HG03039 (cell line): ENCODE data around the gene VNN1.
A peak's percentile ranks its signal among the peaks of the same experiment; 100 is the strongest.
"Not testable (repeated sequence)": the region's sequence is repeated elsewhere in the genome, so short reads cannot be mapped to it uniquely, and the experiment has no call there.

Source experiments
- ATAC-seq: cut with Tn5 transposase; IDR thresholded peaks from one replicate; pipeline ENCODE4 v1.9.1; 2021; ENCODE audit warnings: mild to moderate bottlenecking, moderate library complexity; ENCODE audit not compliant: unreplicated experiment

Gene VNN1

DNA sequence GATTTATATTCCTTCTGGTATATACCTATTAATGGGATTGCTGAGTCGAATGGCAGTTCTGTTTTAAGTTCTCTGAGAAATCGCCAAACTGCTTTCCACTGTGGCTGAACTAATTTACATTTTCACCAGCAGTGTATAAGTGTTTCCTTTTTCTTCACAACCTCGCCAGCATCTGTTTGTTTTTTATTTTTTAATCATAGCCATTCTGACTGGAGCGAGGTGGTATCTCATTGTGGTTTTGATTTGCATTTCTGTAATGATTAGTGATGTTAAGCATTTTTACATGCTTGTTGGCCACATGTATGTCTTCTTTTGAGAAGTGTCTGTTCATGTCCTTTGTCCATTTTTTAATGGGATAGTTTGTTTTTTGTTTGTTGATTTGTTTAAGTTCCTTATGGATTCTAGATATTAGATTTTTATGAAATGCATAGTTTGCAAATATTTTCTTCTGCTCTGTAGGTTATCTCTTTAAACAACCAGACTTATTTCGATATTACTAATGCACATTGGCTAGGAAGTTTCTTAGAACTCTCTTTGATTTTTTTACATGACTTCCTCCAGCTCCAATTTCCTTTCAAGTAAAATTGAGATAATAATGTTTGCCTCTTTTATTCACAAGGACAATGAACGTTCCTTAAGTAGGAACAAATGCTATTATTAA lies 12.2 kb upstream of the VNN1 start:
- peak; percentile 71 for ATAC-seq

DNA sequence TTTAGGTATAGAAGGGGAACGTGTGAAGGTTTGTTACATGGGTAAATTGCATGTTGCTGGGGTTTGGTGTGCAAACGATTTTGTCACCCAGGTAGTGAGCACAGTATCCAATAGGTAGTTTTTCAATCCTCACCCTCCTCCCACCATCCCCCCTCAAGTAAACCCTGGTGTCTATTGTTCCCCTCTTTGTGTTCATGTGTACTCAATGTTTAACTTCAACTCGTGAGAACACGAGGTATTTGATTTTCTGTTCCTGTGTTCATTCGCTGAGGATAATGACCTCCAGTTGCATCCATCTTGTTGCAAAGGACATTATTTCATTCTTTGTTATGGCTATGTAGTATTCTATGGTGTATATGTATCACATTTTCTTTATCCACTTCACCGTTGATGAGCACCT lies 11.6 kb upstream of the VNN1 start:
- no peak for ATAC-seq

DNA sequence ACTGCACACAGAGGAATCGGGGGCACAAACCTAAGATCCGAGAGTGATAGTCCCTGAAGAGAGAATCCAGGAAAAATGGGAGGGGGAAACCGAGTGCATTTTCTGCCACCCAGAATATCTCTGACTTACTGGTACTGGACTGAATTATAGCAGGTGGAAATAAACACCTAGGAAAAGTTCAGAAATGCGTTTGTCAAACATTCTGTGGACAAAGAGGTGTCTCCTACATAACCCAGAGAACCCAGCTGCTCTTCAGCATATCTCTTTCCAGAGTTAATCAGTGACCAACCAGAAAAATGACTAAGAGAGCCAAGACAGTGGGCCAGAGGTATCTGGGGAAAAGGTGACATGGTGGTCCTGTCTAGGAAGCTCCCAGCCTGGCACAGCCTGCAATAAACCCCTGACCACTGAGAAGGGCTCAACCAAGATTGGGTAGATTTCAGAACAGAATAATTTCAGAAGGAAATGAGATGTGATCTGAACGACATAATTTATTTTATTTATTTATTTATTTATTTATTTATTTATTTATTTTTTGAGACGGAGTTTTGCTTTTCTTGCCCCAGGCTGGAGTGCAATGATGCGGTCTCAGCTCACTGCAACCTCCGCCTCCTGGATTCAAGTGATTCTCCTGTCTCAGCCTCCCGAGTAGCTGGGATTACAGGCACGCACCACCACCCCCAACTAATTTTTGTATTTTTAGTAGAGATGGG lies 6.0 kb upstream of the VNN1 start:
- no peak for ATAC-seq

DNA sequence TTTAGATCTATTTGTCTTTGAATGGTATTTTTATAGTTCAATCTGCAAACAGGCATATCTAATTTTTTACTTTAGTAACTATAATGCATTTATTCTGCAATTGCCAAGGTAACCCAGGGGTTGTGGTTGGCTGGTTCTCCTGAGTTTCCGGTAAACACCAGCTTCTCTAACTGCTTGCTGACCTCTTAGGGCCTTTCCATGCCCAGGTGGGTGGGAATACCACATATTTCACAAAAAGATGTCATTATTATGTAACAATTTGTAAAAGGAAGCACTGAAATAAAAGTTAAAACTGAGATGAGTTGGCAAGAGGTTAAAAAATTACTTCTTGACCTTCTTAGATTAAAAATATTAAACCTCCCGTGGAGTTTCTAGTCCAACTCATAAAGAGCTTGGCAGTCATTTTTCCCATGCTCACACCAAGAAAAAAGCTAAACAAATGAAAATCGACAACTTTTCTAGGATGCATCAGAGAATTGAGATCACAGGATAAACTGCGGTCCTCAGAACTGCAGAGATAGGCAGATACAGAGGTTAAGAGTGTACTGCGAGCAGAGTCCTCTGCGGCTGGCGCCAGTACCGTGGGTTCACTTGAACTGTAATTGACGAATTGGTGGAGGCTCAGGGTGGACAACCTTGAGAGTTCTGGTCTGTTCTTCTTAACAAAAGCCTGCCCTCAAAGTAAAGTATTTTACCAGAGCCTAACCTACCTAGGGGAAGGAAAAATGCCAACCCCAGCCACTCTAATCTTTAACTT lies 2.2 kb upstream of the VNN1 start:
- no peak for ATAC-seq

DNA sequence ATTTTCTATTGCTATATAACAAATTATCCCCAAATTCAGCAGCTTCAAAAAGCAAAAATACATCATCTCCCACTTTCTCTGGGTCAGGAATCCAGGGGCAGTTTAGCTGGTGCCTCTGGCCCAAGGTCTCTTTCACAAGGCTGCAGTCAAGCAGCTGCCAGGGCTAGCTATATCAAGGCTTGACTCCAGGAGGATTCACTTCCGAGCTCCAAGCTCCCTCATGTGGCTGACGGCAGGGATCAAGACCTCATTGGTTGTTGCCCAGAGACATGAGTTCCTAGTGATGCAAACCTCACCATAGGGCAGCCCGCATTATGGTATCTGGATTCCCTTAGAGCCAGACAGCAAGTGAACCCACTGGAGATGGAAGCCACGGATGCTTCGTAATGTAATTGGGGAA lies 1.3 kb upstream of the VNN1 start:
- ATAC-seq, result no peak

DNA sequence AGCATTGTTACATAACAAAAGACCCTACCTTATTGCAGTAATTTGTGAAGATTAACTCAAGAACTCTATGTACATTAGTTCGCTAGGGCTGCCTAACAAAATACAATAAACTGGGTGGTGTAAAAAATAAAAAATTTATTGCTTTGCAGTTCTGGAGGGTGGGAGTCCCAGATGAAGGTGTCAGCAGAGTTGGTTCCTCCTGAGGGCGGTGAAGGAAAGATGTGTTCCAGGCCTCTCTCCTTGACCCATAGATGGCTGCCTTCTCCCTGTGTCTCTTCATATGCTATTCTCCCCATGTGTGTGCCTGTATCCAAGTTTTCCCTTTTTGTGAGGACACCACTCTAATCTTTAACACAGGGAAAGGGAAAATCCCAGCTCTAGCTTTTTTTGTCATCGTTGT lies 305 bp upstream of the VNN1 start:
- no peak for ATAC-seq

DNA sequence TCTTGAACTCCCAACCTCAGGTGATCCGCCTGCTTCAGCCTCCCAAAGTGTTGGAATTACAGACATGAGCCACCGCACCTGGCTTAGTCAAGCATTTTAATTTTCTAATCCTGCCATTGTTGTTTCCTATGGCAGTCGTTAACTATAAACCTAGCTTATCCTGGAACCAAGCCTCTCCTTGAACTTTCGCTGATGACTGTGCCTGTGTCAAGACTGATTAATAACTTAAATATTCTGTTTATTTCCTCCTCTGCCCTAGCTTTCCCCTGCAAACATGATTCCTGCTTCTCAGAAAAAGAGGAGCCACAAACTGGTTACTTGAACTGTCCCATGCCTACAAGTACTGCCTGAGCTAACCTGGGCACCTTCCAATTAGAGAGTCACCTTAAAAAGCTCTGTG lies 1.5 kb downstream of the VNN1 start:
- ATAC-seq, result no peak

DNA sequence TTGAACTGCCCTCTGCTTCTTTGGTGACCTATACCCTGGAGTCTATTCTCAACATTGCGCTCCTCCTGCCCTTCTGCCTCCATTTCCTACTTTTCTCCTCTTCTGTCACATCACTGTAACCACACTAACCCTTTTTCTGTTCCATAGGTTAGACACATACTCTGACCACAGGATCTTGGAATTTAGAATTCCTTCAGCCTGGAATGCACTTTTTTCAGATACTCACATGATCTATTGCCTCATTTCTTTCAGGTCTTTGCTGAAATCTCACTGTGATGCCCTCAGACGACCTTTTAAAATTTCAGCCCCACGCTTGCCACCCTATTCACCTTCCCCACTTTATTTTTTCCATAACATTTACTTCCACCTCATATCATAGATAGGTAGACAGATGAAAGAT lies 5.1 kb downstream of the VNN1 start:
- no peak for ATAC-seq

DNA sequence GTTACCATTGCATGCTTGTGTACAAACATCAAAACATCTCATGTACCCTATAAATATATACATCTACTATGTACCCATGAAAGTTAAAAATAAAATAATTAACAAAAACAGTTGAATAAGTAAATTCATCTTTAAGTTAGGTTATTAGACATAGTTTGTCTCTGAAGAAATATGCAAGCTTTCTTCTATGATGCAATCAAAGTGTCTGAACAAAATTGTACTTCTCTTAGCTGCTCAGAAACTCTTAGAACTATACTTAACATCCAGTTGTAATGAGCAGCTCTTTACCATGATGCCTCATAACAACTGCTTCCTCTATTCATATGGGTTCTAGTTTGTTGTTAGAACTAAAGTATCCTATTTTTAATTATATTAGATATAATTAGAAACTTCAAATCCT lies 5.9 kb downstream of the VNN1 start:
- ATAC-seq, result no peak

DNA sequence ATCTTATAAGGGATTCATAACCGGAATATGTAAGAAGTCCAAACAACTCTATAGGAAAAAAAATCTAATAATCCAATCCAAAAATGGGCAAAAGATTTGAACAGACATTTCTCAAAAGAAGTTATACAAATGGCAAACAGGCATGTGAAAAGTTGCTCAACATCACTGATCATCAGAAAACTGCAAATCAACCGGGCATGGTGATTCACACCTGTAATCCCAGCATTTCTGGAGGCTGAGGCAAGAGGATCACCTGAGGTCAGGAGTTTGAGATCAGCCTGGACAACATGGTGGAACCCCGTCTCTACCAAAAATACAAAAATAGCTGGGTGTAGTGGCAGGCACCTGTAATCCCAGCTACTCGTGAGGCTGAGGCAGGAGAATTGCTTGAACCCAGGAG lies 7.1 kb downstream of the VNN1 start:
- not testable (repeated sequence) for ATAC-seq

DNA sequence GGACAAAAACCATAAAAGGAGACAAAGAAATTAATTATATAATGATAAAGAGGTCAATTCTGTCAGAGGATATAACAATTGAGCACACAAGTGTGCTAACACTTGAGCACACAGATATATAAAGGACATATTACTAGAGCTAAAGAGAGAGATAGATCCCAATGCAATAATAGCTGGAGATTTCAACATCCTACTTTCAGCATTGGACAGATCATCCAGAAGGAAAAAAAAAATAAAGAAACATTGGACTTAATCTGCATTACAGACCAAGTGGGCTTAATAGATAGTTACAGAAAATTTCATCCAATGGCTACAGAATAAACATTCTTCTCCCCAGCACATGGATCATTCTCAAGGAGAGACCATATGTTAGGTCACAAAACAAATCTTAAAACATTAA lies 9.9 kb downstream of the VNN1 start:
- no peak for ATAC-seq

DNA sequence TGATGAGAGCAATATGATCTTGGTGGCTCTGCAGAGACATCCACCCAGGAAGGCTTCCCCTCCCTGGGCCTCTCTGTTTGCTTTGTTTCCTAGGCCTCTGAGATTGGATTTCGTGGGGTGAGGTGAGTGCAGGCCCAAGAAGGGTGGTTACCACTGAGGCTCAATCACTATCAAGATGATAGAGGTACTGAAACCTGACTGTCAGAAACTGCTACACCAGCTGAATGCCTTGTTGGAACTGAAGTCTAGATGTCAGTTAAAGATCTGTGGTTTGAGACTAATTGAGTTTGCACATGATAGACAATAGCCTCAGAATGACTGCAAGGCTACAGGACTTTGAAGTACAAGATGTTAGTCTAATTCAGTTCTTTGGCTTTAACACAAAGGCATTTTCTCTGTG lies 15.2 kb downstream of the VNN1 start:
- peak; percentile 65 for ATAC-seq

DNA sequence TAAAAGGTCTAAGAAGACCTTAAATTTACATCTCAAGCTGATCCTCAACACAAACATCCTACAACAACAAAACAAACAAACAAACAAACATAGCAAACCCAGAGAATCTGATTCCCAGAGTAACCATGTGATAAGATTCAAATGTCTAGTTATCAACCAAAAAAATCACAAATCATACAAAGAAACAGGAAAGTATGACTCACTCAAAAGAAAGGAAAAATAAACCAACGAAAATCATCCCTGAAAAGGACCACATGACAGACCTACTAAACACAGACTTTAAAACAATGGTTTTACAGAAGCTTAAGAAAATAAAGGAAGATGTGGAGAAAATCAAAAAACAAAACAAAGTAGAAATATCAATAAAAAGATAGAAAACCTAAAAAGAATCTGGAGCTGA lies 18.1 kb downstream of the VNN1 start:
- ATAC-seq, result no peak

DNA sequence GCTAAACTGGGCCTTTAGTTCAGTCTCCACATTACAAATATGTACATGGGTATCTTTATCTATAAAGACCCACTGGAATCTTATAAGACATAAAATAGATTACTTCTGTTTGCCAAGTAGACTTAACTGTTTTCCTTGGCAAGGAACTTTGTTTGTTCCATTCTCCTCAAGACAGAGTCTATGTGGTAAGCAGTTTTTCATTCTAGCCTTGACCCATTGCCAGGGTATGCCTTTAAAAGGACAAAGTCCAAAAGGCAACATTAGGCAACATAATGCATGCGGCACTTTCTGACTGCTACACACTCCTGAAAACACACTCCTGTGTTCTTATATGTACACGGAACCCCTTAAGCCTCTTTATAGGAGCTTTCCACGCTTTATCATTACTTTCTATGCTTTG lies 20.4 kb downstream of the VNN1 start:
- no peak for ATAC-seq

DNA sequence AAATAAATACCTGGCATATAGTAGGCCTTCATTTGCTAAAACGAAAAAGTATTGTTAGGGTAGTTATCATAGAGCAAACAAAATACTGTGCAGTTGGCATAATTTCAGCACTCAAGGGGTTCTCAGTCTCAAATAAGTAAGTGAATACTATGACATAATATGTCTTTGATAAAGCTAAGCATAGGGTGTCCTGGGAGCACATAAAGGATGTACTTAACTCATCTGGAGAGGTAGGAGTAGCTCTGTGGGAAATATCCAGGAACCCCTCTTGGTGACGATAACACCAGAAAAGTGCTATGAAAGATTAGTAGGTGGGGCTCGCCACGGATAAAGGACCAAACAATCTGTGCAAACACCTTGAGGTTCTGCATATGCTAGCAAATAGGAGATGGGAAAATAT lies 23.2 kb downstream of the VNN1 start:
- no peak for ATAC-seq

DNA sequence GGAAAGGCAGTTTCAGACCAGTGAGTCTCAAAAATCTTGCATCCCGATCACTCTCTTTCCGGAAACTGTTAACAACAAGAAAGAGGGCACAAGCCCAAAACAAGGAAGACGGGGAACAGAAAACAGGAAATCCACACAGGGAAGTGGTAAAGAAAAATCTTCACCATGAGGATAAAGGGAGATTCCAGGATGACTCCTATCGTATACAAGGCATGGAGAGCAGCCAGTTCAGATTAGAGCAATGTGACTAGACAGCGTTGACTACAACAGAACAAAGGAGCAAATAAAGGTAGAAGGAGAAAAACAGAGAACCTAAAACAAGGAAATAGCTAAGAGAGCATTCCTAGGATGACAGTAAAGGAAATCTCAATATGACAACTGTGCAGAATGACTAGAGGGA lies 26.5 kb downstream of the VNN1 start:
- ATAC-seq, result no peak

DNA sequence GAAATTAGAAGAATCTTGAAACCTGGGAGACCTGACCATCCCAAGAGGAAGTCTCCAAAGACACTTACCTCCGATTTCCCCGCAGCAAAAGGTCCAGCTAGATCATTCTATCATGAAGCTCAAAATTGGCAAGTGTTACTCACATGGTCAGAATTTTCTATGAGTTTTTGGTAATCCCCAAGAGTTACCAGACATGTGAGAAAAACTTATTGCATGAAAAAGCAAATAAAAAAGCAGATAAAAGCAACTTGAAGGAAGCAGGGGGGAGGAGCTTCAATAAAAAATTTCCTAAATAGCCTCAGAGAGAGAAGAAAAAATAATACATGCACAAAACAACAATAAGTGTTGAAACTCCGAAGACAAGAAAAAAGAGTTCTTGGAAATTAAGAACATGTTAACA lies 27.3 kb downstream of the VNN1 start:
- no peak for ATAC-seq

DNA sequence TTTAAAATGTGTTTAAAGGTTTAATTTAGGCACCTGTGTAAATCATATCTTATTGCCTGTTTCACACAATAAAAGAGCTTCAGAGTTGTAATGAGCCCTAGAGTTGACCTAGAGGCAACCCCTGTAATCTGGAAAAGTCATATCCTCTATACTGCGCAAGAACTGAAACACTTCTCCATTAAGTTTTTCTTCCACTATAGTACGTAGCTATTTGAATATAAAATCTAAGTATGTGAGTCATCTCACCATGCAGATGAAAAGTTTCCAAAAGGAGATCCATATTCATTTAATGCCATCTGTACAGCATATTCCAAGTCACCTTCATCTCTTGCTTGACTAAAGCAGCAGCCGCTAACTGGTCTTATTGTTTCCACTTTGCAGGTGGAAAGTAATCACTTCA lies 28.8 kb downstream of the VNN1 start:
- no peak for ATAC-seq

DNA sequence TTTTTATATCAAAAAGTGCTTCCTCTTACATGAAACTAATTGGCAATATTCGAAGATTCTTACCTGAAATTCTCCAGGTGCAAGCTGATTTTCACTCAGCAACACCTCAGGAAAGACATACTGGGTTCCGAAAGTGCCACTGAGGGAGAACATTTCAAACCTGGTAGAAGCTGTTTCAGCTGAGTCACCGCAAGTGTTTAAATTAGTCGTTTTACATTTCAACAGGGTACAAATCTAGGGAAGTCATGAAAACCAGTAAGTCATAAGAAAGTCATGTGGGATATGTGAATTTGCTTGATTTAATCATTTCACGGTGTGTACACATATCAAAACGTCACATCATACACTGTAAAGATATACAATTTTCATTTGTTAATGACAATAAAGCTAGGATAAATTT lies 29.6 kb downstream of the VNN1 start:
- no peak for ATAC-seq

DNA sequence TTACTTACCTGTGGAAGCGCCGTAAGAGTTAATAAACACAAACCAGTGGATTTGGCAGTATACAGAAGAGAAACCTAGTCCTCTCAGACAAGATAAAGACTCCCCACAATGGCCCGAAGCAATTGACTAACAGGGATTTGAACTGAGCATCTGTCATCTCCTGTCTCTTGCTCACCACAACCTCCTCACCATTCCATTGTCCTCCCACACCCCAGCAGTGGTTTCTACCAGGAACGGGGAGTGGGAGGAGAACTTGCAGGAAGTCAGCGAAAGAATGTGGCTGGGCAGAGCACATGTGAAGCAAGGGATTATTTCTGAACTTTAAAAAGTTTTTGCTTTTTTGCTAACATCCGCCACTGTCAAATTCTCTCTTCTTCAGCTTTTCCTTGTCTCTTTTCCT lies 30.3 kb downstream of the VNN1 start:
- ATAC-seq, result no peak

DNA sequence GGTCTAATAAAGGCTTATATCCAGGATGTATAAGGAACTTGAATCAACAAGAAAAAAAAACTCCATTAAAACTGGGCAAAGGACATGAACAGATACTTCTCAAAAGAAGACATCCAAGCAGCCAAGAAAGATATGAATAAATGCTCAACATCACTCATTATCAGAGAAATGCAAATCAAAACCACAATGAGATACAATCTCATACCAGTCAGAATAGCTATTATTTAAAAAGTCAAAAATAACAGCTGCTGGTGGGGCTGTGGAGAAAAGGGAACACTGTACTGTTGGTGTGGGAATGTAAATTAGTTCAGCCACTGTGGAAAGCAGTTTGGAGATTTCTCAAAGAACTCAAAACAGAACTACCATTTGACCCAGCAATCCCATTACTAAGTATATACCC lies 34.8 kb downstream of the VNN1 start:
- not testable (repeated sequence) for ATAC-seq

DNA sequence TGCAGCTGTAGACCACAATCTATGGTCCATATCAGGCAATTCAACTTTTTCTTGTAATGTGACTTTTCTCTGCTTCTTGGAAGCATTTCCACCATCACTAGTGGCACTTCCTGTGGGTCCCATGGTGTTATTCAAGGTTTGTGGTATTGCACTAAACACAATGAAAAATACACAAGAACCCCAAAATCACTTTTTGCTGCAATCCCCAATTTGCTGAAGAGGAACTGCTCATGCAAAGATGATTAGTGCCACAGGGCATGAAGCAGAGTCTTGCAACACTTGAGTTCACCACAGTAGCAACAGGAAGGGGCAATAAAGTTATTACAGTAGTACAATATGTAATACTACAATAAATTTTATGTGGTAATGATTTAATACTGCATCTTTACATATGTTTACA lies 38.1 kb downstream of the VNN1 start:
- ATAC-seq, result no peak
